HG03025 (cell line): Measurements from ENCODE around the gene MRI1.

ENCODE experiments used
- ATAC-seq: cut with Tn5 transposase; IDR thresholded peaks from one replicate; pipeline ENCODE4 v1.9.1; 2021; ENCODE audit warnings: mild to moderate bottlenecking, moderate library complexity; ENCODE audit not compliant: unreplicated experiment, low FRiP score

The MRI1 gene

DNA sequence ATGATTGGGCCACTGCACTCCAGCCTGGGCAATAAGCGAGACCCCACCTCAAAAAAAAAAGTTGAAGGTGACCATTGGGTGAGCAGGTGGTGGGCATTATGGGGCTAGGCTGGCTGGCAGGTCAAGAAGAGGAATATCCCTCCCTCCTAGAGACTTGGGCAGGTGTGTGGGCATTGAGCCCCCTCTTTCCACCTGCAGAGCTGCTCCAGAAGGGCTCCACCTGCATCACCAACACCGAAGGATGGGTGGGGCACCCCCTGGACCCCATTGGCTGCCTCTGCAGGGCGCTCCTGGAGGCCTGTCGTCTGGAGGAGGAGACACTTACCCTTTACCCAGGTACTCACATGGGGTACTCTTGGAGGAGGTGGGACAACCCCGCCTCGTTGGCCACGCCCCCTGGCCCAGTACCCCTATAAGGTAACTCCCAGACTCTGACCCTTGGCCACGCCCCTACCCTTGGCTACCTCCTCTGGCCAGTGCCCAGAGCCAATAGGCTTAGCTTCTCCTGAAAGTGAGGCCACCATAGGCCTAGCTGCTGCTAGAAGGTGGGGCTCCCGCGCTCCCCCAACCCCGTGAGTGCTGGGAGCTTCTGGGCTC lies 52.8 kb downstream of the MRI1 start:
- no peak for ATAC-seq

DNA sequence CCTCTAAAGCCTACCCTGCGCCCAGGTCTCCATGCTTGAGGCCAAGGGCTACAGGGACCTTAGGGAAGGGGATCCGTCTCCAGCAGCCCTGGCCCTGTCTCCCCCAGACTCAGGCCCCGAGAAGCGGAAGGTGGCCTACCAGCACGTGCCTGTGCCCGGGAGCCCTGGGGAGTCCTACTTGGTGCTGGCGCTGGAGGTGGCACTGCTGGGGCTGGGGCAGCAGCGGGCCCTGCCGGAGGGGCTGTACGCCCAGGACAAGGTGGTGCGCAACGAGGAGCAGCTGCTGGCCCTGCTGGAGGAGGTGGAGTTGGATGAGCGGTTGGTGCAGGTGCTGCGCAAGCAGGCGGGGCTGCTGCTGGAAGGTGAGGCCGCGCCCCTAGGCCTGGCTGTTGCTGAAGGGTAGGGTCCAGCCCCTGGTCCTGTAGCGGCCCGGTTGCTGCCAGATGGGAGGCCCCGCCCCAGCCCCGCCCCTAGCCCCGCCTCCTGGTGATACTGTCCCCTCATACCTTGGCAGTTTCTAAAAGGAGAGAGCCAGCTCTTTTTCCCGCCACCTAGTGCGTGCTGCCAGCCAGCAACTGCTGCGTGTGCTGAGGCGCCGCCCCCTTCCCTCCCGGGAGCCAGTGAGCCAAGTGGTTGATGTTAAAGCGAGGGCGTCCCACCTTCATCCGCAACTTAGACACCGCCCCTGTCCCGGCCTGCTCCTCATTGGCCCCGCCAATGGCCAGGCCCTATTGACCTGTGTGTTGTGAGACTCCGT lies 53.5 kb downstream of the MRI1 start:
- ATAC-seq, result no peak

DNA sequence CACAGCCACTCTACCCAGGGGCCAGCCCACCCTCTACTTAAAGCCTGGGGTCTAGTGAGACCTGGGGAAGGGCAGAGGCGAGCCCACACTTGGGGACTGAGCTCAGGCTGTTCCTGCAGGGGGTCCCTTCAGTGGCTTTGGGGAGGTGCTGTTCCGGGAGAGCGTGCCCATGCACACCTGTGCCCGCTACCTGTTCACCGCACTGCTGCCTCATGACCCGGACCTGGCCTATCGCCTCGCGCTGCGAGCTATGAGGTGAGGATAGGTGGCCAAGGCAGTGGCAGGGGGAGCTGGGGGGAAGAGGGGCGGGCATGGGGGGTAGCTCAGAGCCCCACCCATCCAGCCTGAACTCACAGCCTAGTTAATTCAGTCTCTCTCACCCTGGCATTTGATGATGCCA lies 54.9 kb downstream of the MRI1 start:
- no peak for ATAC-seq

DNA sequence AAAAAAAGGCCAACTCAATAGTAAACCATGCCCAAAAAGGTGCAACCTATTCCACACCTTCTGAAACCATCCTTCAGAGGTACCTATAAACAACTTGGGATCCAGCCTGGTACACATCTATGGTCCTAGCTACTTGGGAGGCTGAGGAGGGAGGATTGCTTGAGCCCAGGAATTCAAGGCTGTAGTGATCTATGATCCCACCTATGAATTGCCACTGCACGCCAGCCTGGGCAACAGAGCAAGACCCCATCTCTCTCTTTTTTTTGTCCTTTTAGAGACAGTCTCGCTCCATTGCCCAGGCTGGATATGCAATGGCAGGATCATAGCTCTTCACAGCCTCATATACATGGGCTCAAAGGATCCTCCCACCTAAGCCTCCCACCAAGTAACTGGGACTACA lies 57.0 kb downstream of the MRI1 start:
- ATAC-seq, result no peak

DNA sequence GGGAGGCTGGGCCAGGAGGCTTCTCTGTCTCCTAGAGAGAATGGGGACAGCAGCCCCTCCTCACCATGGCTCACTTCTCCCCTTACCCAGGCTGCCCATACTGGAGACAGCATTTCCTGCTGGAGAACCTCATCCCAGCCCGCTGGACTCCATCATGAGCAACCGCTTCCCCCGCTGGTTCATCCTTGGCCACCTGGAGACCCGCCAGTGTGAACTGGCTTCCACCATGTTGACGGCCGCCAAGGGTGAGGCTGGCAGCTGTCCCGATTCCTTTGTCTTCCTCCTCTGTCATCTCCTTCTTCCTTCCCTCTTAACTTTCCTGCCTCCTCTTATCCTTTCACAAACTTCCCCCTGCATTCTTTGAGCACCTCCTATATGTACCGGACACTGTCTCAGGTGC lies 58.9 kb downstream of the MRI1 start:
- no peak for ATAC-seq
